HCT116 (cell line): ENCODE measurements around the gene NFASC. TPM values are rescaled to one million over a fixed set of nuclear protein-coding genes. Genes with fewer than 3 reads are reported as not detected.

ENCODE experiments used
- ATAC-seq: fragments of 200-7000 bp; cut with Tn5 transposase; 2 replicates; pipeline ENCODE4 v1.9.1; 2020; ENCODE audit warnings: mild to moderate bottlenecking, moderate library complexity
- BruUV-seq: library from RNA; stranded (reverse); fragments of 400-500 nt; replicated peaks from 2 replicates; lab custom pipeline; 2021; lab: Mats Ljungman, UMichigan
- CTCF ChIA-PET: fragments of 300-600 bp; sonication (Branson Sonifier 250); formaldehyde crosslinking; loops from one replicate; lab custom pipeline; 2021; ENCODE audit warnings: antibody characterized with exemption; lab: Charles Lee
- POLR2A ChIA-PET: fragments of 300-600, 350-600 bp; sonication (Branson Sonifier 250); formaldehyde crosslinking; loops from one replicate; lab custom pipeline; 2021; ENCODE audit warnings: antibody characterized with exemption; lab: Charles Lee
- RAD21 ChIA-PET, 2 experiments: fragments of 300-600 bp; sonication (Branson Sonifier 250); formaldehyde crosslinking; loops; one replicate each; lab custom pipeline; 2023; ENCODE audit warnings: low total read pairs in 2 of 2; ENCODE audit not compliant: uncharacterized antibody in 2 of 2, unreplicated experiment in 2 of 2, low non-redundant PET in 1 of 2; lab: Charles Lee
- DNase-seq: peaks from one replicate; pipeline ENCODE4 v3.0.0-alpha.2; 2010; ENCODE audit warnings: low read depth, low spot score
- H2AFZ ChIP-seq: fragments of 200-600 bp; shearing (Covaris generic), sonication (generic); 2 replicates; pipeline ENCODE4 v1.6.1; 2017; ENCODE audit warnings: low read depth, mixed run types, mixed read lengths, antibody characterized with exemption, low read length; ENCODE audit not compliant: poor library complexity, severe bottlenecking
- H3K27ac ChIP-seq: 2 replicates; pipeline ENCODE4 v1.5.1; 2012; ENCODE audit warnings: low read depth, low read length
- H3K27me3 ChIP-seq: fragments of 200-600 bp; sonication (generic); 2 replicates; pipeline ENCODE4 v1.6.1; 2016; ENCODE audit warnings: mixed run types, low read length, mixed read lengths; ENCODE audit not compliant: insufficient read depth
- H3K36me3 ChIP-seq, 2 experiments: fragments of 200-500 bp in 1 of 2; fragments of 200-600 bp in 1 of 2; sonication (Bioruptor generic) in 1 of 2; sonication (generic) in 1 of 2; 2 replicates each; pipeline versions ENCODE4 v1.5.1 to v1.6.1; 2014 to 2016; ENCODE audit warnings: low read length in 2 of 2, inconsistent platforms in 1 of 2, mixed read lengths in 1 of 2, mixed run types in 1 of 2; ENCODE audit not compliant: insufficient read depth in 2 of 2, control insufficient read depth in 1 of 2
- H3K4me1 ChIP-seq, 2 experiments: fragments of 200-600 bp in 1 of 2; sonication (generic) in 1 of 2; 2 replicates each; pipeline versions ENCODE4 v1.5.1 to v1.6.1; 2012 to 2017; ENCODE audit warnings: low read length in 2 of 2, inconsistent platforms in 1 of 2, mild to moderate bottlenecking in 1 of 2, mixed read lengths in 1 of 2, mixed run types in 1 of 2, moderate library complexity in 1 of 2; ENCODE audit not compliant: insufficient read depth in 2 of 2, control insufficient read depth in 1 of 2
- H3K4me2 ChIP-seq: fragments of 200-600 bp; sonication (generic); 2 replicates; pipeline ENCODE4 v1.6.1; 2017; ENCODE audit warnings: mixed run types, low read length, mixed read lengths
- H3K4me3 ChIP-seq, 2 experiments: fragments of 200-600 bp in 1 of 2; sonication (generic) in 1 of 2; replicated peaks in 1 of 2; 2 replicates each; pipeline ENCODE4 v1.5.1; 2011 to 2016; ENCODE audit warnings: low read length in 2 of 2, control low read depth in 1 of 2, low read depth in 1 of 2, mild to moderate bottlenecking in 1 of 2, mixed read lengths in 1 of 2, mixed run types in 1 of 2
- H3K79me2 ChIP-seq: fragments of 200-600 bp; sonication (generic); 2 replicates; pipeline ENCODE4 v1.6.1; 2017; ENCODE audit warnings: mild to moderate bottlenecking, mixed run types, low read length, moderate library complexity, mixed read lengths; ENCODE audit not compliant: insufficient read depth
- H3K9ac ChIP-seq: fragments of 200-600 bp; sonication (generic); 2 replicates; pipeline ENCODE4 v1.6.1; 2016; ENCODE audit warnings: low read length, mixed read lengths
- H3K9me2 ChIP-seq: fragments of 200-600 bp; sonication (generic), shearing (Covaris generic); 2 replicates; pipeline ENCODE4 v1.6.1; 2017; ENCODE audit warnings: mixed run types, mild to moderate bottlenecking, moderate library complexity; ENCODE audit not compliant: insufficient read depth
- H3K9me3 ChIP-seq, 2 experiments: fragments of 200-500 bp in 1 of 2; fragments of 200-600 bp in 1 of 2; sonication (Bioruptor generic) in 1 of 2; sonication (generic) in 1 of 2; 2 replicates each; pipeline ENCODE4 v1.6.1; 2014 to 2017; ENCODE audit warnings: low read length in 2 of 2, mixed read lengths in 2 of 2, inconsistent platforms in 1 of 2, low read depth in 1 of 2, mild to moderate bottlenecking in 1 of 2, mixed run types in 1 of 2, moderate library complexity in 1 of 2; ENCODE audit not compliant: control insufficient read depth in 1 of 2, insufficient read depth in 1 of 2
- H4K20me1 ChIP-seq: fragments of 200-600 bp; sonication (generic), shearing (Covaris generic); 2 replicates; pipeline ENCODE4 v1.6.1; 2017; ENCODE audit warnings: mixed run types, mild to moderate bottlenecking, moderate library complexity; ENCODE audit not compliant: insufficient read depth
- ATF3 ChIP-seq: IDR thresholded peaks from 2 replicates; pipeline ENCODE4 v1.6.1; 2012
- CBX3 ChIP-seq: IDR thresholded peaks from 2 replicates; pipeline ENCODE4 v1.6.1; 2012; ENCODE audit warnings: low read depth
- CEBPB ChIP-seq: IDR thresholded peaks from 2 replicates; pipeline ENCODE4 v1.6.1; 2012; ENCODE audit warnings: low read depth
- CTCF ChIP-seq, 3 experiments: fragments of 200-600 bp in 1 of 3; sonication (generic) in 1 of 3; IDR thresholded peaks in 2 of 3; conservative IDR thresholded peaks in 1 of 3; 2 replicates each; pipeline ENCODE4 v1.5.1; 2012 to 2017; ENCODE audit warnings: low read depth in 2 of 3, low read length in 2 of 3, antibody characterized with exemption in 1 of 3, borderline replicate concordance in 1 of 3, control low read depth in 1 of 3, mild to moderate bottlenecking in 1 of 3, mixed read lengths in 1 of 3, mixed run types in 1 of 3, moderate library complexity in 1 of 3; ENCODE audit not compliant: insufficient read depth in 1 of 3
- ELF1 ChIP-seq: IDR thresholded peaks from 2 replicates; pipeline ENCODE4 v1.6.1; 2012; ENCODE audit warnings: low read depth, borderline replicate concordance
- EZH2 ChIP-seq: fragments of 200-600 bp; sonication (generic); IDR thresholded peaks from 2 replicates; pipeline ENCODE4 v1.6.1; 2017; ENCODE audit warnings: antibody characterized with exemption, mixed run types
- FOSL1 ChIP-seq: IDR thresholded peaks from 2 replicates; pipeline ENCODE4 v1.6.1; 2012; ENCODE audit warnings: low read depth
- POLR2AphosphoS5 ChIP-seq: IDR thresholded peaks from 2 replicates; pipeline ENCODE4 v1.6.1; 2011; ENCODE audit warnings: mild to moderate bottlenecking, low read depth, low read length, moderate library complexity
- RAD21 ChIP-seq: IDR thresholded peaks from 2 replicates; pipeline ENCODE4 v1.6.1; 2012; ENCODE audit warnings: low read depth, mild to moderate bottlenecking
- REST ChIP-seq: IDR thresholded peaks from 2 replicates; pipeline ENCODE4 v1.6.1; 2012; ENCODE audit warnings: low read depth
- SP1 ChIP-seq: IDR thresholded peaks from 2 replicates; pipeline ENCODE4 v1.6.1; 2012; ENCODE audit warnings: low read depth
- SRF ChIP-seq: IDR thresholded peaks from 2 replicates; pipeline ENCODE4 v1.6.1; 2012; ENCODE audit warnings: low read depth
- TCF7L2 ChIP-seq: IDR thresholded peaks from 2 replicates; pipeline ENCODE4 v1.7.0; 2011; ENCODE audit warnings: borderline replicate concordance, inconsistent platforms; ENCODE audit not compliant: insufficient read depth, insufficient read length; ENCODE audit errors: extremely low read depth
- ZBTB33 ChIP-seq: IDR thresholded peaks from 2 replicates; pipeline ENCODE4 v1.6.1; 2011; ENCODE audit warnings: mild to moderate bottlenecking, low read length, moderate library complexity; ENCODE audit not compliant: insufficient replicate concordance; ENCODE audit errors: extremely low read depth
- ZNF274 ChIP-seq: fragments of 200-500 bp; sonication (Bioruptor generic); IDR thresholded peaks from 2 replicates; pipeline ENCODE4 v1.6.1; 2014; ENCODE audit warnings: mild to moderate bottlenecking, low read depth, low read length, inconsistent platforms
- intact Hi-C: fragments of 100-400 bp; cut with micrococcal nuclease; formaldehyde crosslinking; loops from 2 replicates; pipeline ENCODE4 v1.10.0; 2022
- total RNA-seq: library from RNA; stranded (reverse); gene quantifications from one replicate; pipeline ENCODE4 v1.2.1, GENCODE V29; 2021; ENCODE audit not compliant: unreplicated experiment

The NFASC gene
- total RNA-seq, 1 experiment from 2014 or later, result 0.57 TPM

- Histone ChIP-seq H3K27ac (no peak overlapping the region), H3K4me1 (no peaks in the 10 kb centered on the region), H3K27me3 (peaks cover 16% of the 10 kb centered on the region; the same call in 1 of the 2 replicates), H3K4me2 (no peak overlapping the region), H4K20me1 (no peaks in the 10 kb centered on the region), H3K36me3 (no peaks in the 10 kb centered on the region), H3K79me2 (no peaks in the 10 kb centered on the region), H3K9ac (no peak overlapping the region), H3K9me2 (no peaks in the 10 kb centered on the region), H2AFZ (no peak overlapping the region), H3K9me3 (no peaks in the 10 kb centered on the region), H3K4me3 (no peak overlapping the region)
- ATAC-seq (no peak), DNase-seq (no peak)
- RAD21 ChIA-PET, result interaction anchor here (0.6 to 2.8 kb wide), 12 partner anchors 71 to 266 kb away, joined by 3 to 33 read pairs (median 6); no protein-coding TSS in a partner anchor
- intact Hi-C loops, result no loop called here
- CTCF ChIA-PET, result interaction anchor here (0.7 to 9.1 kb wide), 13 partner anchors 10 to 335 kb away, joined by 3 to 205 read pairs (median 5); no protein-coding TSS in a partner anchor
- no peak for TF ChIP-seq FOSL1
- TF ChIP-seq SP1, result no peak
- no peak for TF ChIP-seq SRF
- TF ChIP-seq ZBTB33, result no peak
- no peak for TF ChIP-seq REST
- TF ChIP-seq CBX3, result no peak
- TF ChIP-seq ELF1, result no peak
- TF ChIP-seq CEBPB, result no peak
- no peak for TF ChIP-seq ZNF274
- TF ChIP-seq ATF3, result no peak
- TF ChIP-seq RAD21, result no peak
- no peak for TF ChIP-seq POLR2AphosphoS5
- TF ChIP-seq CTCF (IDR thresholded peaks at IDR 0.05 in 2 of 3, conservative IDR thresholded peaks at IDR 0.05 in 1 of 3; ENCODE audit: borderline replicate concordance in 1 of 3, insufficient read depth in 1 of 3, low read depth in 2 of 3, low read length in 2 of 3), result no peak
- no peak for TF ChIP-seq EZH2
- no peak for TF ChIP-seq TCF7L2
- POLR2A ChIA-PET, result interaction anchor here (2.2 kb wide), 1 partner anchor 72 kb away, joined by 7 read pairs; no protein-coding TSS in a partner anchor
- BruUV-seq, result no TSS peak
Measured at GRCh38 chr1:204990059-204990664, 119.5 kb downstream of the NFASC start.
